Measurements from ENCODE around the gene IL15. TPM values are rescaled to one million over a fixed set of nuclear protein-coding genes. Genes with fewer than 3 reads are reported as not detected.

The IL15 gene
- total and polyA plus RNA-seq, 2 donors (not counting 1 experiment from before 2014, with no cell fraction given) = 10.0 to 14.9 TPM

GRCh38 chr4:141642711-141643110, 6.3 kb downstream of the IL15 start:
- no peak overlapping the region for H3K9ac ChIP-seq (ENCODE audit: insufficient read depth, low read length)
- DNase-seq (ENCODE audit: low read depth in 2 of 2) = no peak
- no peak overlapping the region for H2AFZ ChIP-seq (ENCODE audit: low read length)
- H3K4me2 ChIP-seq (ENCODE audit: extremely low read depth, insufficient read depth, low read length) = no peak overlapping the region
- no peaks in the 10 kb centered on the region for H4K20me1 ChIP-seq (ENCODE audit: control insufficient read depth, extremely low read depth, insufficient read depth, low read length)
- peaks cover 17% of the 10 kb centered on the region for H3K4me1 ChIP-seq (ENCODE audit: control insufficient read depth, extremely low read depth, insufficient read depth, low read length)
- no peaks in the 10 kb centered on the region for H3K27me3 ChIP-seq (ENCODE audit: control insufficient read depth, insufficient read depth, low read length)
- no peak overlapping the region for H3K4me3 ChIP-seq (replicated peaks in 1 of 4; ENCODE audit: control extremely low read depth in 1 of 4, insufficient read depth in 1 of 4, low read depth in 3 of 4, low read length in 4 of 4)
- H3K36me3 ChIP-seq (ENCODE audit: control insufficient read depth, insufficient read depth, low read length) = no peaks in the 10 kb centered on the region
- H3K9me3 ChIP-seq (ENCODE audit: control insufficient read depth, insufficient read depth, low read depth, low read length) = no peaks in the 10 kb centered on the region
- no peak overlapping the region for H3K27ac ChIP-seq (ENCODE audit: insufficient read depth, low read length)
- H3K79me2 ChIP-seq (ENCODE audit: control insufficient read depth, insufficient read depth, low read length) = peaks cover 13% of the 10 kb centered on the region
- TF ChIP-seq EZH2 (IDR thresholded peaks at IDR 0.05; ENCODE audit: low read length, missing control alignments) (no peak), CTCF (conservative IDR thresholded peaks at IDR 0.05 in 1 of 2, IDR thresholded peaks at IDR 0.05 in 1 of 2; ENCODE audit: low read depth in 1 of 2, low read length in 2 of 2) (no peak)

DNA sequence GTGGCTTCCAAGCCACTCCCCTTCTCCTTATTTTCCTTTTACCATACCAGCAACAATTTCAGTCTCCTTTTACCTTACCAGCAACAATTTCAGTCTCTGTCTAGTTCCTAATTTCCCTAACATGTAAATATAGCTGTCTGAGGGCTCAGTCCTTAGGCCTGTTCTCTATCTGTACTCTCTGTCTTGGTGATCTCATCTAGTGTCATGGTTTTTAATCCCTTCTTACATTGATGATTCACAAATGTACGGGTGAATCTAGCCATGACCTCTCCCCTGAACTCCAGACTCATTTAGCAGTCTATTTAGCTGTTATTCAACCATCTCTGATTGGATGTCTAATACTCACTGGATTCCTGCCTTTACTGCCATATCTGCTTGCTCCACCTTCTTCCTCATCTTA, 7.2 kb downstream of the IL15 start:
- H3K9me3 ChIP-seq (ENCODE audit: control insufficient read depth, insufficient read depth, low read depth, low read length) = no peaks in the 10 kb centered on the region
- DNase-seq (ENCODE audit: low read depth in 2 of 2) = peak; percentile 66 to 88
- H3K79me2 ChIP-seq (ENCODE audit: control insufficient read depth, insufficient read depth, low read length) = peaks cover 13% of the 10 kb centered on the region
- H3K27ac ChIP-seq (ENCODE audit: insufficient read depth, low read length) = peak overlapping the region; percentile 5
- H3K27me3 ChIP-seq (ENCODE audit: control insufficient read depth, insufficient read depth, low read length) = no peaks in the 10 kb centered on the region
- H3K9ac ChIP-seq (ENCODE audit: insufficient read depth, low read length) = no peak overlapping the region
- peaks cover 18% of the 10 kb centered on the region for H3K4me1 ChIP-seq (ENCODE audit: control insufficient read depth, extremely low read depth, insufficient read depth, low read length)
- H3K36me3 ChIP-seq (ENCODE audit: control insufficient read depth, insufficient read depth, low read length) = no peaks in the 10 kb centered on the region
- H3K4me3 ChIP-seq (replicated peaks in 1 of 4; ENCODE audit: control extremely low read depth in 1 of 4, insufficient read depth in 1 of 4, low read depth in 3 of 4, low read length in 4 of 4) = no peak overlapping the region
- no peaks in the 10 kb centered on the region for H4K20me1 ChIP-seq (ENCODE audit: control insufficient read depth, extremely low read depth, insufficient read depth, low read length)
- no peak overlapping the region for H3K4me2 ChIP-seq (ENCODE audit: extremely low read depth, insufficient read depth, low read length)
- TF ChIP-seq EZH2 (IDR thresholded peaks at IDR 0.05; ENCODE audit: low read length, missing control alignments) (no peak), CTCF (conservative IDR thresholded peaks at IDR 0.05 in 1 of 2, IDR thresholded peaks at IDR 0.05 in 1 of 2; ENCODE audit: low read depth in 1 of 2, low read length in 2 of 2) (no peak)
- no peak overlapping the region for H2AFZ ChIP-seq (ENCODE audit: low read length)

- H3K9me3 ChIP-seq (ENCODE audit: control insufficient read depth, insufficient read depth, low read depth, low read length) = no peaks in the 10 kb centered on the region
- H3K27ac ChIP-seq (ENCODE audit: insufficient read depth, low read length) = no peak overlapping the region
- H4K20me1 ChIP-seq (ENCODE audit: control insufficient read depth, extremely low read depth, insufficient read depth, low read length) = no peaks in the 10 kb centered on the region
- H3K4me2 ChIP-seq (ENCODE audit: extremely low read depth, insufficient read depth, low read length) = no peak overlapping the region
- TF ChIP-seq CTCF (conservative IDR thresholded peaks at IDR 0.05 in 1 of 2, IDR thresholded peaks at IDR 0.05 in 1 of 2; ENCODE audit: low read depth in 1 of 2, low read length in 2 of 2) (no peak), EZH2 (IDR thresholded peaks at IDR 0.05; ENCODE audit: low read length, missing control alignments) (no peak)
- H3K4me1 ChIP-seq (ENCODE audit: control insufficient read depth, extremely low read depth, insufficient read depth, low read length) = peaks cover 20% of the 10 kb centered on the region
- no peak overlapping the region for H3K4me3 ChIP-seq (replicated peaks in 1 of 4; ENCODE audit: control extremely low read depth in 1 of 4, insufficient read depth in 1 of 4, low read depth in 3 of 4, low read length in 4 of 4)
- no peaks in the 10 kb centered on the region for H3K27me3 ChIP-seq (ENCODE audit: control insufficient read depth, insufficient read depth, low read length)
- no peaks in the 10 kb centered on the region for H3K36me3 ChIP-seq (ENCODE audit: control insufficient read depth, insufficient read depth, low read length)
- DNase-seq (ENCODE audit: low read depth in 2 of 2) = peak; percentile 58 to 97
- H3K9ac ChIP-seq (ENCODE audit: insufficient read depth, low read length) = no peak overlapping the region
- no peak overlapping the region for H2AFZ ChIP-seq (ENCODE audit: low read length)
- peaks cover 7% of the 10 kb centered on the region for H3K79me2 ChIP-seq (ENCODE audit: control insufficient read depth, insufficient read depth, low read length)
Observed at GRCh38 chr4:141645611-141646340, 9.4 kb downstream of the IL15 start.

Data from fibroblast of lung (primary cell).